Measurements from ENCODE around the gene NUSAP1. TPM values are rescaled to one million over a fixed set of nuclear protein-coding genes. Genes with fewer than 3 reads are reported as not detected.

Gene NUSAP1
- total and polyA plus RNA-seq, 4 donors: 4.6 to 149 (median 8.3) TPM

- WGBS: under 1% methylated on average over 37 of the region's 37 CpGs
- DNase-seq (ENCODE audit: low spot score): no peak
- H3K4me1 ChIP-seq (ENCODE audit: control insufficient read depth in 4 of 4, insufficient read depth in 4 of 4, low read length in 3 of 4): peaks cover 1 to 21% (median 12%) of the 10 kb centered on the region in 4 donors
Measured at GRCh38 chr15:41417418-41418195, 84.9 kb downstream of the NUSAP1 start.

GRCh38 chr15:41423979-41424659 lies 91.4 kb downstream of the NUSAP1 start:
- H3K36me3 ChIP-seq (ENCODE audit: control insufficient read depth in 4 of 4, insufficient read depth in 3 of 4, low read depth in 1 of 4, low read length in 3 of 4): no peaks in the 10 kb centered on the region
- no peak overlapping the region for H3K27ac ChIP-seq (ENCODE audit: low read depth in 1 of 2, low read length in 2 of 2)
- 93% methylated on average over 7 of the region's 7 CpGs for WGBS
- peaks cover 0 to 6% (median 3%) of the 10 kb centered on the region in 4 donors for H3K4me1 ChIP-seq (ENCODE audit: control insufficient read depth in 4 of 4, insufficient read depth in 4 of 4, low read length in 3 of 4)
- no peaks in the 10 kb centered on the region for H3K27me3 ChIP-seq (ENCODE audit: control insufficient read depth in 4 of 4, insufficient read depth in 4 of 4, low read length in 3 of 4)
- no peaks in the 10 kb centered on the region for H3K9me3 ChIP-seq (ENCODE audit: control insufficient read depth in 4 of 4, low read length in 3 of 4)
- DNase-seq (ENCODE audit: low spot score): no peak
- H3K4me3 ChIP-seq (ENCODE audit: low read depth in 1 of 3, low read length in 3 of 3): no peak overlapping the region
- TF ChIP-seq ZBTB33 (IDR thresholded peaks at IDR 0.05): no peak
- no peak for TF ChIP-seq HNF4G (IDR thresholded peaks at IDR 0.05)
- no peak for TF ChIP-seq JUND (IDR thresholded peaks at IDR 0.05)
- no peak for TF ChIP-seq FOXA1 (IDR thresholded peaks at IDR 0.05)
- TF ChIP-seq FOXA2 (IDR thresholded peaks at IDR 0.05): no peak
- no peak for TF ChIP-seq CTCF (IDR thresholded peaks at IDR 0.05; ENCODE audit: low read depth, low read length, missing input control)
- TF ChIP-seq RXRA (IDR thresholded peaks at IDR 0.05): no peak
- TF ChIP-seq TAF1 (conservative IDR thresholded peaks at IDR 0.05): no peak
- TF ChIP-seq MAX (IDR thresholded peaks at IDR 0.05): no peak
- TF ChIP-seq SP1 (IDR thresholded peaks at IDR 0.05): no peak
- no peak for TF ChIP-seq HNF4A (conservative IDR thresholded peaks at IDR 0.05)
- no peak for TF ChIP-seq YY1 (IDR thresholded peaks at IDR 0.05)
- no peak for TF ChIP-seq ATF3 (IDR thresholded peaks at IDR 0.05)
- no peak for TF ChIP-seq REST (IDR thresholded peaks at IDR 0.05)
- no peak for TF ChIP-seq RAD21 (IDR thresholded peaks at IDR 0.05)
- TF ChIP-seq EGR1 (IDR thresholded peaks at IDR 0.05; ENCODE audit: low read depth in 2 of 2): no peak
- TF ChIP-seq NR2F2 (IDR thresholded peaks at IDR 0.05): no peak
- TF ChIP-seq GABPA (IDR thresholded peaks at IDR 0.05 in 1 of 2, conservative IDR thresholded peaks at IDR 0.05 in 1 of 2): no peak
- no peak overlapping the region for H3K9ac ChIP-seq (ENCODE audit: low read depth in 1 of 2, low read length in 2 of 2)

More at GRCh38 chr15:41417418-41418195, 84.9 kb downstream of the NUSAP1 start:
- Histone ChIP-seq H3K36me3 (ENCODE audit: control insufficient read depth in 4 of 4, insufficient read depth in 3 of 4, low read depth in 1 of 4, low read length in 3 of 4) (no peaks in the 10 kb centered on the region), H3K9ac (ENCODE audit: low read depth in 1 of 2, low read length in 2 of 2) (peak overlapping the region; percentile 84 to 95), H3K27me3 (ENCODE audit: control insufficient read depth in 4 of 4, insufficient read depth in 4 of 4, low read length in 3 of 4) (no peaks in the 10 kb centered on the region), H3K4me3 (ENCODE audit: low read depth in 1 of 3, low read length in 3 of 3) (peak overlapping the region; percentile 77 to 98 (median 97)), H3K27ac (ENCODE audit: low read depth in 1 of 2, low read length in 2 of 2) (peak overlapping the region; percentile 85 to 88), H3K9me3 (ENCODE audit: control insufficient read depth in 4 of 4, low read length in 3 of 4) (no peaks in the 10 kb centered on the region)
- TF ChIP-seq FOXA1 (IDR thresholded peaks at IDR 0.05) (no peak), NR2F2 (IDR thresholded peaks at IDR 0.05) (no peak), TAF1 (conservative IDR thresholded peaks at IDR 0.05) (no peak), RXRA (IDR thresholded peaks at IDR 0.05) (no peak), HNF4G (IDR thresholded peaks at IDR 0.05) (no peak), MAX (IDR thresholded peaks at IDR 0.05) (no peak), ATF3 (IDR thresholded peaks at IDR 0.05) (no peak), GABPA (IDR thresholded peaks at IDR 0.05 in 1 of 2, conservative IDR thresholded peaks at IDR 0.05 in 1 of 2) (no peak), YY1 (IDR thresholded peaks at IDR 0.05) (no peak), HNF4A (conservative IDR thresholded peaks at IDR 0.05) (no peak), SP1 (IDR thresholded peaks at IDR 0.05) (no peak), FOXA2 (IDR thresholded peaks at IDR 0.05) (no peak)

Data from liver (tissue), 9 donors.